Measurements from ENCODE around the gene OR2T10.
"Not testable (repeated sequence)": the region's sequence is repeated elsewhere in the genome, so short reads cannot be mapped to it uniquely, and the experiment has no call there.

The OR2T10 gene

GRCh38 chr1:248597589-248597988 is at the start of gene OR2T10:
TSS of gene OR2T10 (minus strand) at chr1:248597700. CDS start at chr1:248593768, 3,932 bp downstream.
- Histone ChIP-seq H3K27ac (peak within 1 kb of the TSS in 2 of 11 experiments; percentile 2 to 40; a peak in 3 of 22 replicates), H3K4me2 (peak within 1 kb of the TSS in 7 of 11 experiments; percentile 4 to 41 (median 23); a peak in 10 of 22 replicates)

GRCh38 chr1:248645178-248645577 is 47.7 kb upstream of the OR2T10 start, which contains the start of gene OR2T35:
TSS of gene OR2T35 (minus strand) at chr1:248645278. CDS start at chr1:248639258, 6,020 bp downstream.
- not testable (repeated sequence) for H3K4me1 ChIP-seq; H3K4me3 ChIP-seq; H3K9me3 ChIP-seq (replicated peaks in 1 of 11); H3K27me3 ChIP-seq; H3K27ac ChIP-seq; H3K9ac ChIP-seq; H3K36me3 ChIP-seq; H3K4me2 ChIP-seq; H4K20me1 ChIP-seq

More at GRCh38 chr1:248597589-248597988, at the start of gene OR2T10:
- Histone ChIP-seq H4K20me1 (no peaks in the 10 kb centered on the region), H3K4me3 (no peak within 1 kb of the TSS), H3K9me3 (replicated peaks in 1 of 11) (no peaks in the 10 kb centered on the region), H3K4me1 (peaks cover 0 to 11% (median 7%) of the 10 kb centered on the region in 10 experiments; a peak in 11 of 20 replicates), H3K27me3 (no peaks in the 10 kb centered on the region), H3K9ac (no peak within 1 kb of the TSS), H3K36me3 (no peaks in the 10 kb centered on the region)
- no peak for TF ChIP-seq Cebpa-rat (IDR thresholded peaks at IDR 0.05)

GRCh38 chr1:248642971-248643651 is 45.6 kb upstream of the OR2T10 start:
- not testable (repeated sequence) for H3K27ac ChIP-seq; H3K9me3 ChIP-seq (replicated peaks in 1 of 11); H3K4me3 ChIP-seq; H3K4me2 ChIP-seq; H3K36me3 ChIP-seq; H3K4me1 ChIP-seq; H4K20me1 ChIP-seq; H3K9ac ChIP-seq; H3K27me3 ChIP-seq

GRCh38 chr1:248641583-248641982 is 44.1 kb upstream of the OR2T10 start:
- H3K9me3 ChIP-seq (replicated peaks in 1 of 11); H3K27me3 ChIP-seq; H3K9ac ChIP-seq; H3K4me1 ChIP-seq; H3K4me3 ChIP-seq; H3K36me3 ChIP-seq; H4K20me1 ChIP-seq; H3K27ac ChIP-seq; H3K4me2 ChIP-seq: not testable (repeated sequence)

- H3K4me3 ChIP-seq; H3K4me1 ChIP-seq; H3K9me3 ChIP-seq (replicated peaks in 1 of 11); H3K9ac ChIP-seq; H4K20me1 ChIP-seq; H3K27ac ChIP-seq; H3K4me2 ChIP-seq; H3K36me3 ChIP-seq; H3K27me3 ChIP-seq: not testable (repeated sequence)
These were observed 43.4 kb upstream of the OR2T10 start for GRCh38 chr1:248640906-248641305.

- H3K36me3 ChIP-seq; H3K27ac ChIP-seq; H3K9ac ChIP-seq; H3K27me3 ChIP-seq; H4K20me1 ChIP-seq; H3K4me1 ChIP-seq; H3K4me2 ChIP-seq; H3K4me3 ChIP-seq; H3K9me3 ChIP-seq (replicated peaks in 1 of 11): not testable (repeated sequence)
These were observed 42.2 kb upstream of the OR2T10 start for GRCh38 chr1:248639652-248640051.

GRCh38 chr1:248636612-248637011 is 39.1 kb upstream of the OR2T10 start:
- not testable (repeated sequence) for H3K9me3 ChIP-seq (replicated peaks in 1 of 11); H3K4me2 ChIP-seq; H4K20me1 ChIP-seq; H3K4me1 ChIP-seq; H3K4me3 ChIP-seq; H3K36me3 ChIP-seq; H3K9ac ChIP-seq; H3K27me3 ChIP-seq; H3K27ac ChIP-seq

GRCh38 chr1:248634991-248635390 is 37.5 kb upstream of the OR2T10 start, which contains the start of gene OR2T11:
TSS of gene OR2T11 (minus strand) at chr1:248635091. CDS start at chr1:248627128, 7,963 bp downstream.
- H3K4me1 ChIP-seq; H3K27me3 ChIP-seq; H3K9ac ChIP-seq; H3K36me3 ChIP-seq; H4K20me1 ChIP-seq; H3K4me3 ChIP-seq; H3K9me3 ChIP-seq (replicated peaks in 1 of 11); H3K27ac ChIP-seq; H3K4me2 ChIP-seq: not testable (repeated sequence)

GRCh38 chr1:248631354-248632008 is 34.0 kb upstream of the OR2T10 start:
- H3K4me2 ChIP-seq: peak overlapping the region in 5 of 11 experiments; percentile 6 to 33 (median 21); a peak in 8 of 22 replicates
- peak in 7 of 11 experiments; percentile 36 to 79 (median 69); a peak in 8 of 22 replicates for TF ChIP-seq Cebpa-rat (IDR thresholded peaks at IDR 0.05)
- no peaks in the 10 kb centered on the region for H4K20me1 ChIP-seq
- H3K27ac ChIP-seq: no peak overlapping the region
- no peak overlapping the region for H3K4me3 ChIP-seq
- no peaks in the 10 kb centered on the region for H3K27me3 ChIP-seq
- H3K36me3 ChIP-seq: no peaks in the 10 kb centered on the region
- H3K9me3 ChIP-seq (replicated peaks in 1 of 11): no peaks in the 10 kb centered on the region
- H3K9ac ChIP-seq: no peak overlapping the region
- peaks cover 0 to 9% (median 3%) of the 10 kb centered on the region in 10 experiments; a peak in 6 of 20 replicates for H3K4me1 ChIP-seq

- no peak overlapping the region for H3K4me2 ChIP-seq
- no peak overlapping the region for H3K27ac ChIP-seq
- no peaks in the 10 kb centered on the region for H3K9me3 ChIP-seq (replicated peaks in 1 of 11)
- no peaks in the 10 kb centered on the region for H4K20me1 ChIP-seq
- no peak for TF ChIP-seq Cebpa-rat (IDR thresholded peaks at IDR 0.05)
- H3K4me3 ChIP-seq: no peak overlapping the region
- H3K9ac ChIP-seq: no peak overlapping the region
- H3K27me3 ChIP-seq: no peaks in the 10 kb centered on the region
- H3K4me1 ChIP-seq: peaks cover 0 to 9% (median 3%) of the 10 kb centered on the region in 10 experiments; a peak in 6 of 20 replicates
- H3K36me3 ChIP-seq: no peaks in the 10 kb centered on the region
These were observed 33.1 kb upstream of the OR2T10 start for GRCh38 chr1:248630551-248630950.

All from BLaER1 treated with 17β-estradiol and CSF1 and Interleukin-3, amounts not matched to agents 10 nM and 100 nM (cell line).